ENCODE measurements around the gene BOC.
A peak's percentile ranks its signal among the peaks of the same experiment; 100 is the strongest.

GRCh38 chr3:113258361-113258760 lies 47.0 kb downstream of the BOC start:
- TF ChIP-seq SRF (IDR thresholded peaks at IDR 0.05; ENCODE audit: low read depth, low read length) (no peak), POLR2AphosphoS5 (IDR thresholded peaks at IDR 0.05; ENCODE audit: low read depth, low read length) (no peak), RFX5 (IDR thresholded peaks at IDR 0.05; ENCODE audit: borderline replicate concordance, low read depth, low read length) (no peak), CTCF (IDR thresholded peaks at IDR 0.05; ENCODE audit: control extremely low read depth in 1 of 3, insufficient read depth in 1 of 3, low read depth in 1 of 3, low read length in 3 of 3) (peak in 2 of 3 experiments; percentile 9 to 11; a peak in 2 of 4 replicates), KDM1A (IDR thresholded peaks at IDR 0.05; ENCODE audit: borderline replicate concordance, low read length) (no peak), ZNF274 (IDR thresholded peaks at IDR 0.05; ENCODE audit: borderline replicate concordance, extremely low read depth, low read length) (no peak), EZH2 (IDR thresholded peaks at IDR 0.05; ENCODE audit: low read depth, low read length, severe bottlenecking) (no peak), BACH1 (IDR thresholded peaks at IDR 0.05; ENCODE audit: low read length) (no peak), TAF1 (IDR thresholded peaks at IDR 0.05; ENCODE audit: low read depth, low read length) (no peak), E2F6 (IDR thresholded peaks at IDR 0.05) (no peak)
